ENCODE results near the gene ING3.
A peak's percentile ranks its signal among the peaks of the same experiment; 100 is the strongest.

Gene ING3, protein sequence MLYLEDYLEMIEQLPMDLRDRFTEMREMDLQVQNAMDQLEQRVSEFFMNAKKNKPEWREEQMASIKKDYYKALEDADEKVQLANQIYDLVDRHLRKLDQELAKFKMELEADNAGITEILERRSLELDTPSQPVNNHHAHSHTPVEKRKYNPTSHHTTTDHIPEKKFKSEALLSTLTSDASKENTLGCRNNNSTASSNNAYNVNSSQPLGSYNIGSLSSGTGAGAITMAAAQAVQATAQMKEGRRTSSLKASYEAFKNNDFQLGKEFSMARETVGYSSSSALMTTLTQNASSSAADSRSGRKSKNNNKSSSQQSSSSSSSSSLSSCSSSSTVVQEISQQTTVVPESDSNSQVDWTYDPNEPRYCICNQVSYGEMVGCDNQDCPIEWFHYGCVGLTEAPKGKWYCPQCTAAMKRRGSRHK

GRCh38 chr7:120950539-120951308, at the start of gene ING3:
TSS of gene ING3 (plus strand) at chr7:120950777. CDS start at chr7:120950897, 120 bp downstream.
- peak; percentile 99 for DNase-seq

GRCh38 chr7:120915314-120916105, 35.1 kb upstream of the ING3 start:
- no peak for DNase-seq

GRCh38 chr7:120916121-120916520, 34.5 kb upstream of the ING3 start:
- DNase-seq, result no peak

DNA sequence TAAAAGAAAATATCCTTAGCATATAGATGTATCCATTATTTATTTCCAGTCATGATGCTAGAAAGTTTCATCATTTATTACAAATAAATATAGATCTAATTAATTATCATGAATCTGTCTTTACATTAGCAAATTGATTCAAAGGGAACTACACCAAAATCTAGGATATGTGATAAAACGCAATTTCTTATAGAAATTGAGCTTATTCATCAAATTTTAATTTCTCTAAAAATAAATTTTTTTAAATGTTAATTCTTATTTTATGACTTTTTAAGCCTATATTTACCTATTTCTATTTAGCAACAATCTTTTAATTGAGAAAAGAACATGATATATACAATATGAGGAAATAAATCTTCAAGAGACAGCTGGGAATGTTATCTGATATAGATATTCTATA, 34.0 kb upstream of the ING3 start:
- DNase-seq, result no peak

- no peak for DNase-seq
These were observed 31.1 kb upstream of the ING3 start for GRCh38 chr7:120919466-120919865.

- no peak for DNase-seq
These were observed 30.5 kb upstream of the ING3 start for GRCh38 chr7:120920034-120920433.

- no peak for DNase-seq
These were observed 29.8 kb upstream of the ING3 start for GRCh38 chr7:120920591-120921274.

GRCh38 chr7:120924837-120925236, 25.7 kb upstream of the ING3 start:
- DNase-seq, result no peak

GRCh38 chr7:120925392-120925791, 25.2 kb upstream of the ING3 start:
- DNase-seq, result no peak

GRCh38 chr7:120926943-120927346, 23.6 kb upstream of the ING3 start:
- DNase-seq, result no peak

DNA sequence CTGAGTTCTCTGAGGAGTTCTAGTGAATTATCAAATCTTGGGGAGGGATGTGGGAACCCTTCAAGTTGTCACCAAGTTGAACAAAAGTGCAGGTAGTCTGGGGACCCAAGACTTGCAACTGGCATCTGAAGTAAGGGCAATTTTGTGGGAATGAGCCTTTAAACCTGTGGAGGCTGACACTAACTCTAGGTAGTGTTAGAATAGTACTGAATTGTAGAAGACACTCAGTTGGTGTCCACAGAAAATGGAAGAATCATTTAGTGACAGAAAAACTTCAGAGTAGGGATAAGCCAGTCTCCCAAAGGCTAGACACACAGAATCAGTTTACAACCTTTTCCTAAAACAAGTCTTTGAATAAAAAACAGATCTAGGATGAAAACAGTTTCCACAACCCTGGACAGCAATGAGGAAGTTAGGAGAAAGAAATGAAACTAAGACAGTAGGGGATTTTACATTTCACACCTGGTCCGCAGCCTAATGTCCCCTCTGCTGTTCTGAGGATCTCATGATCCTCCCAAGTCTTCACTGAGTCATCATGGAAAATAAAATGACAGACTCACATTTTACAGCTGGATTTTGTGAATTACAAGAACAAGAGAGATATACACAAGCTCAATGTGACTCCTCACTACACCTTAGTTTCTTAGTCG, 23.0 kb upstream of the ING3 start:
- DNase-seq, result no peak

GRCh38 chr7:120931243-120931642, 19.3 kb upstream of the ING3 start:
- no peak for DNase-seq

DNA sequence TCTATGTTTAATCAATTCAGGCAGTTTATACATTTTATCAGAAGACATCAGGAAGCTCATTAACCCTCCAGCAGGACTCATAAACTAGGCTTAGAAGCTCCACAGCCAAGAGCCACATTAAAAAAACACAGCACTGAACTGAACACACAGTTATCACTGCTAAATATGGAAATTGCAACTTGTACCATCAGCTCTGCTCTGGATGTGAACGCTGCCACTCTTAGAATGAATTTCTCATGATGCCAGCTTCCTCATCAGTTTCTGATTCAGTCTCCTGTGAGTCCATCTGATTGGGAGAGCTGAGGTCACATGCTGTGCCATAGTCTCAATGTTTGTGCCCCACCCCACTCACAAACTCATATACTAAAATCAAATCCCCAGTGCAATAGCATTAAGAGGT, 17.1 kb upstream of the ING3 start:
- DNase-seq, result no peak

DNA sequence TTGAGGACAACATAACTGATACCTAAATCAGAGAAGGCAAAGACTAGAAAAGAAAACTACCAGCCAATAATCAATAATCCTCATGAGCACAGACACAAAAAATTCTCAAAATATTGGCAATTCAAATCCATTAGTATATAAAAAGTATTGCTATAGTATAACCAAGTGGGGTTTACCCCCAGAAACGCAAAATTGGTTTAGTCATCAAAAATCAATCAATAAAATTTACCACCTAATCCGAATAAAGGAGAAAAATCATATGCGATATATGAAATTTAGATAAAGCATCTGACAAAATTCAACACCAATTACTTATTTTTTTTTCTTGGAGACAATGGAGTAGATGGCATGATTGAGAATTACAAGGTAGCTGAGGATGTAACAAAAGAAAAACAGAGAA, 11.2 kb upstream of the ING3 start:
- DNase-seq, result no peak

DNA sequence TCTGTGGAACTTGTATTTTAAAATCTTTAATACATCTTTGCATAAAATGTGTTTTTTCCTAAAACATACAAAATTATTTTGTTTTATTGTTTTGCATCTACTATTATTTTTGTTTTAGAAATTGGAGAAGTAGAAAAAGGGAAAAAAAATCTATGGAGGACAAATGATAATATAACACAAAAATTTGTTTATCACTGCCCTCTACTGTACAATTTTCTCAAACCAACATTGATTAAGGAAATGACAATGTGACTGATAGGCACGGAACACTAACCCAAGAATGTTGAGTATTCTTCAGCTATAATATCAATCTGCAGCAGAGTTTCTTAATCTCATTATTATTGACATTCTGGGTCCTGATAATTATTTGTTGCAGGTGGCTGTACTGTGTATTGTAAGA, 9.5 kb upstream of the ING3 start:
- peak; percentile 24 for DNase-seq

DNA sequence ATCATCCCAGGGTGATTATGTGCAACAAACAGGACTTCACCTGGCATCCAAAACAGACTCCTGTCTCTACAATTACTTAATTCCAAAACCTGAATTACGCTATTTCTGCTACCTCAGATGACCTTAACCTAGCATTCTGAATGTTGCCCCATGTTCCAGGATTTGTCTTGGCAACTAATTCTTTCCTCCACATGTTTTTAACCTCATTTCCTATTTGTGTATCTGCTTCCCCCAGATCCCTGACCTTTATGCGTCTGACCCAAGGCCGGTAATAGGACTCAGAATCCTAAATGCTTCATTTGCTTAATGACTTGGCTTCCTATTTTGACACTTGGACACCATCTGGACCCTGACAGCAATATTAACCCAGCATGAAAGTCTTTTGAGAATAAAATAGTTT, 8.7 kb upstream of the ING3 start:
- no peak for DNase-seq

GRCh38 chr7:120942861-120943260, 7.7 kb upstream of the ING3 start:
- no peak for DNase-seq

GRCh38 chr7:120944826-120945562, 5.6 kb upstream of the ING3 start:
- DNase-seq, result no peak

GRCh38 chr7:120947980-120948379, 2.6 kb upstream of the ING3 start:
- DNase-seq, result no peak

DNA sequence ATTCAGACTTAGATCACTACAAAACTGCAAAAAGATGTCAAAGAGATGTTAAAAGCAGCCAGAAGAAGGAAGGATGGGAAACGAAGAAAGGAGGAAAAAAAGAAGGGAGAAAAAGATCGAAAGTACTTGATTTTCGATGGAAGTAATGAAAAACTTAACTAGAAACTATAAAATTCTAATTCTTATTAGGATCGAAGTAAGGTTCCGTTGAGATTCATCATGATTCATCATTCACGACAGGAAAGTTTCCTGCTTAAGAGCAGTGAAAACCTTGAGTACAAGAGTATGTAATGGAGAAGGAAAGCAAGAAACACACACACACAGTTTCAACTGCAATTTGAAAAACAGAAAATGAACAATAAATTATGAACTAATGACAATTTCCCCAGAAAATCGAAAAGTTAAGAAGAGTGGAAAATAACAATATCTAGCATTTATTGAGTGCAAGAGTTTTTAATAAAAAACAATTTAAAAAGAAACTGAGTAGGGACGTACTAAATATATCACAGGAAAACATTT, 1.1 kb upstream of the ING3 start:
- no peak for DNase-seq

DNA sequence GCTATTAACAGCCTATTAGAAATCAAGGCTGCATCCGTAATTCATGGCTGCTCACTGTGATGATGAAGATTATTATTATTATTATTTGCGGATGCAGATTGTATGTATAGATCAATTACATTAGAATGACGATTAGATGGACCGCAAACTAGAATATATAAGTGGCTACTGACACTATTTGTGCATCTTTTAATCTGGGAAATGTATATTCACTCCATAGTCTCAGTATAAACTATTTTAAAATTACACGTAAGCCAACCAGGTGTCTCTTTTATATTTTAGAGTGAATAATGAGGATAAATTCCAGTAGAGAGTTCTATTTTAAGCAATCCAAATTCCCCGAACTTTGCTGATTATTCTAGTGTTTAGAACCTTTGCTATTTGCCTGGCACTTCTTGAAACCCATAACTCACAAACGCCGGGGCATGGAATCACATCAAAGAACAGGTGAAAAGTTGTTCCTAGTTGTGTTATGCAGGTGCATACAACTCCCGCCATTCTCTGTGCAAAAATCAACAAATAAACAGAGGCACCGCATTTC, 509 bp upstream of the ING3 start:
- no peak for DNase-seq

All from NCI-H526 treated with DMSO at 0.1 percent for 48 hours (cell line).